ENCODE results near the gene GPS2. TPM values are rescaled to one million over a fixed set of nuclear protein-coding genes. Genes with fewer than 3 reads are reported as not detected.

The GPS2 gene
- total and polyA plus RNA-seq, 2 experiments from 2014 or later = 83.4 to 122 TPM

- H3K9me2 ChIP-seq (ENCODE audit: insufficient read depth) = no peaks in the 10 kb centered on the region
- Mint-ChIP-seq H3K4me1 (peaks cover 22% of the 10 kb centered on the region), H3K27ac (peak within 1 kb of the TSS; percentile 97), H3K4me3 (peak within 1 kb of the TSS; percentile 99), H3K9me3 (no peaks in the 10 kb centered on the region), H3K27me3 (ENCODE audit: insufficient read depth, low read depth, poor library complexity) (peaks cover 7% of the 10 kb centered on the region), H3K36me3 (ENCODE audit: low read depth) (peaks cover 23% of the 10 kb centered on the region)
- H3K36me3 ChIP-seq (ENCODE audit: insufficient read depth) = no peaks in the 10 kb centered on the region
- H3K4me2 ChIP-seq = peak within 1 kb of the TSS; percentile 99
- no peaks in the 10 kb centered on the region for H4K20me1 ChIP-seq (replicated peaks; ENCODE audit: insufficient read depth)
- DNase-seq (ENCODE audit: low spot score) (peak; percentile 60), ATAC-seq (peak; percentile 26)
- H3K27me3 ChIP-seq (ENCODE audit: insufficient read depth) = no peaks in the 10 kb centered on the region
- H3F3A ChIP-seq (replicated peaks; ENCODE audit: low read depth) = peaks cover 24% of the 10 kb centered on the region
- H3K79me2 ChIP-seq (replicated peaks; ENCODE audit: insufficient read depth) = peaks cover 14% of the 10 kb centered on the region
- H2AFZ ChIP-seq = peak within 1 kb of the TSS; percentile 33
- H3K4me3 ChIP-seq = peak within 1 kb of the TSS; percentile 70
- H3K4me1 ChIP-seq (ENCODE audit: insufficient read depth) = peaks cover 10% of the 10 kb centered on the region
- peak within 1 kb of the TSS; percentile 93 for H3K27ac ChIP-seq (ENCODE audit: low read depth)
- TF ChIP-seq POLR2AphosphoS5 (IDR thresholded peaks at IDR 0.05; ENCODE audit: low read depth) (peak; percentile 9; the same call in 1 of the 2 replicates), ZNF331 (CRISPR knock-in tag; IDR thresholded peaks at IDR 0.05; ENCODE audit: low read depth) (no peak), CREB1 (CRISPR knock-in tag; IDR thresholded peaks at IDR 0.05; ENCODE audit: low read depth) (0 out of 2 replicates have a peak, but pooled peaks have one; percentile 73)
- TF ChIP-seq, protein P1, sequence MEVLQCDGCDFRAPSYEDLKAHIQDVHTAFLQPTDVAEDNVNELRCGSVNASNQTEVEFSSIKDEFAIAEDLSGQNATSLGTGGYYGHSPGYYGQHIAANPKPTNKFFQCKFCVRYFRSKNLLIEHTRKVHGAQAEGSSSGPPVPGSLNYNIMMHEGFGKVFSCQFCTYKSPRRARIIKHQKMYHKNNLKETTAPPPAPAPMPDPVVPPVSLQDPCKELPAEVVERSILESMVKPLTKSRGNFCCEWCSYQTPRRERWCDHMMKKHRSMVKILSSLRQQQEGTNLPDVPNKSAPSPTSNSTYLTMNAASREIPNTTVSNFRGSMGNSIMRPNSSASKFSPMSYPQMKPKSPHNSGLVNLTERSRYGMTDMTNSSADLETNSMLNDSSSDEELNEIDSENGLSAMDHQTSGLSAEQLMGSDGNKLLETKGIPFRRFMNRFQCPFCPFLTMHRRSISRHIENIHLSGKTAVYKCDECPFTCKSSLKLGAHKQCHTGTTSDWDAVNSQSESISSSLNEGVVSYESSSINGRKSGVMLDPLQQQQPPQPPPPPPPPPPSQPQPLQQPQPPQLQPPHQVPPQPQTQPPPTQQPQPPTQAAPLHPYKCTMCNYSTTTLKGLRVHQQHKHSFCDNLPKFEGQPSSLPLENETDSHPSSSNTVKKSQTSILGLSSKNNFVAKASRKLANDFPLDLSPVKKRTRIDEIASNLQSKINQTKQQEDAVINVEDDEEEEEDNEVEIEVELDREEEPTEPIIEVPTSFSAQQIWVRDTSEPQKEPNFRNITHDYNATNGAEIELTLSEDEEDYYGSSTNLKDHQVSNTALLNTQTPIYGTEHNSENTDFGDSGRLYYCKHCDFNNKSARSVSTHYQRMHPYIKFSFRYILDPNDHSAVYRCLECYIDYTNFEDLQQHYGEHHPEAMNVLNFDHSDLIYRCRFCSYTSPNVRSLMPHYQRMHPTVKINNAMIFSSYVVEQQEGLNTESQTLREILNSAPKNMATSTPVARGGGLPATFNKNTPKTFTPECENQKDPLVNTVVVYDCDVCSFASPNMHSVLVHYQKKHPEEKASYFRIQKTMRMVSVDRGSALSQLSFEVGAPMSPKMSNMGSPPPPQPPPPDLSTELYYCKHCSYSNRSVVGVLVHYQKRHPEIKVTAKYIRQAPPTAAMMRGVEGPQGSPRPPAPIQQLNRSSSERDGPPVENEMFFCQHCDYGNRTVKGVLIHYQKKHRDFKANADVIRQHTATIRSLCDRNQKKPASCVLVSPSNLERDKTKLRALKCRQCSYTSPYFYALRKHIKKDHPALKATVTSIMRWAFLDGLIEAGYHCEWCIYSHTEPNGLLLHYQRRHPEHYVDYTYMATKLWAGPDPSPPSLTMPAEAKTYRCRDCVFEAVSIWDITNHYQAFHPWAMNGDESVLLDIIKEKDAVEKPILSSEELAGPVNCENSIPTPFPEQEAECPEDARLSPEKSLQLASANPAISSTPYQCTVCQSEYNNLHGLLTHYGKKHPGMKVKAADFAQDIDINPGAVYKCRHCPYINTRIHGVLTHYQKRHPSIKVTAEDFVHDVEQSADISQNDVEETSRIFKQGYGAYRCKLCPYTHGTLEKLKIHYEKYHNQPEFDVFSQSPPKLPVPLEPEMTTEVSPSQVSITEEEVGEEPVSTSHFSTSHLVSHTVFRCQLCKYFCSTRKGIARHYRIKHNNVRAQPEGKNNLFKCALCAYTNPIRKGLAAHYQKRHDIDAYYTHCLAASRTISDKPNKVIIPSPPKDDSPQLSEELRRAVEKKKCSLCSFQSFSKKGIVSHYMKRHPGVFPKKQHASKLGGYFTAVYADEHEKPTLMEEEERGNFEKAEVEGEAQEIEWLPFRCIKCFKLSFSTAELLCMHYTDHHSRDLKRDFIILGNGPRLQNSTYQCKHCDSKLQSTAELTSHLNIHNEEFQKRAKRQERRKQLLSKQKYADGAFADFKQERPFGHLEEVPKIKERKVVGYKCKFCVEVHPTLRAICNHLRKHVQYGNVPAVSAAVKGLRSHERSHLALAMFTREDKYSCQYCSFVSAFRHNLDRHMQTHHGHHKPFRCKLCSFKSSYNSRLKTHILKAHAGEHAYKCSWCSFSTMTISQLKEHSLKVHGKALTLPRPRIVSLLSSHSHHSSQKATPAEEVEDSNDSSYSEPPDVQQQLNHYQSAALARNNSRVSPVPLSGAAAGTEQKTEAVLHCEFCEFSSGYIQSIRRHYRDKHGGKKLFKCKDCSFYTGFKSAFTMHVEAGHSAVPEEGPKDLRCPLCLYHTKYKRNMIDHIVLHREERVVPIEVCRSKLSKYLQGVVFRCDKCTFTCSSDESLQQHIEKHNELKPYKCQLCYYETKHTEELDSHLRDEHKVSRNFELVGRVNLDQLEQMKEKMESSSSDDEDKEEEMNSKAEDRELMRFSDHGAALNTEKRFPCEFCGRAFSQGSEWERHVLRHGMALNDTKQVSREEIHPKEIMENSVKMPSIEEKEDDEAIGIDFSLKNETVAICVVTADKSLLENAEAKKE (CRISPR knock-in tag; IDR thresholded peaks at IDR 0.05) = no peak
These were observed 13.7 kb upstream of the GPS2 start, which contains the start of gene NEURL4 for GRCh38 chr17:7328840-7329373. NEURL4 (minus strand) TSS chr17:7329335; CDS start chr17:7329312, 23 bp downstream.

DNA sequence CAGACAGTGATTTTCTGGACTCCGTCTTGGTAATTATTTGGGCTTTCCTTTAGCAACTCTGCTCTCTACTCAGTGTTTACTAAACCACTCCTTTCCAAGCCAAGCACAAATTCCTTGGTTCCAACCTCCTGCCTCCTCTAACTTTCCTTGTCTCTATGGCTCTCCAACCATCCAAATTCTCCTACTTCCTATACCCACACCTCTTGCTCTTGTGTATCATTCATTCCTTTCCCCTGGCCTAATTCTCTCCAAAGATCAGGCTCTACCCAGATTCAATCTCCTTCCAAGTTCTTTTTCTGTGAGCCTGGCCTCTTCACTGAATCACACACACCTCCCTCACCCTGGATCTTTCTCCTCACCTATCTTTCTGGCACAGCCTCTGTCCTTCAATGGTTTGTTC, 12.8 kb upstream of the GPS2 start:
- H3K4me1 Mint-ChIP-seq = peaks cover 22% of the 10 kb centered on the region
- H3K27ac ChIP-seq (ENCODE audit: low read depth) = no peak overlapping the region
- TF ChIP-seq, protein P2, sequence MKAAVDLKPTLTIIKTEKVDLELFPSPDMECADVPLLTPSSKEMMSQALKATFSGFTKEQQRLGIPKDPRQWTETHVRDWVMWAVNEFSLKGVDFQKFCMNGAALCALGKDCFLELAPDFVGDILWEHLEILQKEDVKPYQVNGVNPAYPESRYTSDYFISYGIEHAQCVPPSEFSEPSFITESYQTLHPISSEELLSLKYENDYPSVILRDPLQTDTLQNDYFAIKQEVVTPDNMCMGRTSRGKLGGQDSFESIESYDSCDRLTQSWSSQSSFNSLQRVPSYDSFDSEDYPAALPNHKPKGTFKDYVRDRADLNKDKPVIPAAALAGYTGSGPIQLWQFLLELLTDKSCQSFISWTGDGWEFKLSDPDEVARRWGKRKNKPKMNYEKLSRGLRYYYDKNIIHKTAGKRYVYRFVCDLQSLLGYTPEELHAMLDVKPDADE (IDR thresholded peaks at IDR 0.05) = no peak
- TF ChIP-seq, protein P3, sequence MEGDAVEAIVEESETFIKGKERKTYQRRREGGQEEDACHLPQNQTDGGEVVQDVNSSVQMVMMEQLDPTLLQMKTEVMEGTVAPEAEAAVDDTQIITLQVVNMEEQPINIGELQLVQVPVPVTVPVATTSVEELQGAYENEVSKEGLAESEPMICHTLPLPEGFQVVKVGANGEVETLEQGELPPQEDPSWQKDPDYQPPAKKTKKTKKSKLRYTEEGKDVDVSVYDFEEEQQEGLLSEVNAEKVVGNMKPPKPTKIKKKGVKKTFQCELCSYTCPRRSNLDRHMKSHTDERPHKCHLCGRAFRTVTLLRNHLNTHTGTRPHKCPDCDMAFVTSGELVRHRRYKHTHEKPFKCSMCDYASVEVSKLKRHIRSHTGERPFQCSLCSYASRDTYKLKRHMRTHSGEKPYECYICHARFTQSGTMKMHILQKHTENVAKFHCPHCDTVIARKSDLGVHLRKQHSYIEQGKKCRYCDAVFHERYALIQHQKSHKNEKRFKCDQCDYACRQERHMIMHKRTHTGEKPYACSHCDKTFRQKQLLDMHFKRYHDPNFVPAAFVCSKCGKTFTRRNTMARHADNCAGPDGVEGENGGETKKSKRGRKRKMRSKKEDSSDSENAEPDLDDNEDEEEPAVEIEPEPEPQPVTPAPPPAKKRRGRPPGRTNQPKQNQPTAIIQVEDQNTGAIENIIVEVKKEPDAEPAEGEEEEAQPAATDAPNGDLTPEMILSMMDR (conservative IDR thresholded peaks at IDR 0.05; ENCODE audit: low read depth in 2 of 2) = no peak
- no peak for TF ChIP-seq EZH2 (IDR thresholded peaks at IDR 0.05; ENCODE audit: low read depth, unreplicated experiment)
- TF ChIP-seq EZH2phosphoT487 (IDR thresholded peaks at IDR 0.05; ENCODE audit: unreplicated experiment) = no peak
- no peak for TF ChIP-seq JUNB (IDR thresholded peaks at IDR 0.05; ENCODE audit: unreplicated experiment)
- no peak for TF ChIP-seq CREB1 (CRISPR knock-in tag; IDR thresholded peaks at IDR 0.05; ENCODE audit: low read depth)

More for the DNA sequence above, 12.8 kb upstream of the GPS2 start:
- Histone ChIP-seq H3K27me3 (ENCODE audit: insufficient read depth) (no peaks in the 10 kb centered on the region), H3K9me2 (ENCODE audit: insufficient read depth) (no peaks in the 10 kb centered on the region), H3K4me1 (ENCODE audit: insufficient read depth) (peaks cover 10% of the 10 kb centered on the region), H3K79me2 (replicated peaks; ENCODE audit: insufficient read depth) (peaks cover 14% of the 10 kb centered on the region), H3K4me3 (peak overlapping the region; percentile 70), H2AFZ (no peak overlapping the region), H3K36me3 (ENCODE audit: insufficient read depth) (peaks cover 6% of the 10 kb centered on the region; the same call in 1 of the 2 replicates), H4K20me1 (replicated peaks; ENCODE audit: insufficient read depth) (no peaks in the 10 kb centered on the region), H3F3A (replicated peaks; ENCODE audit: low read depth) (peaks cover 30% of the 10 kb centered on the region), H3K4me2 (peak overlapping the region; percentile 99)
- no peaks in the 10 kb centered on the region for H3K9me3 Mint-ChIP-seq
- peak overlapping the region; percentile 25; the same call in 1 of the 2 replicates for H3K27ac Mint-ChIP-seq
- H3K36me3 Mint-ChIP-seq (ENCODE audit: low read depth) = peaks cover 31% of the 10 kb centered on the region
- ATAC-seq (no peak), DNase-seq (ENCODE audit: low spot score) (no peak)
- peaks cover 7% of the 10 kb centered on the region for H3K27me3 Mint-ChIP-seq (ENCODE audit: insufficient read depth, low read depth, poor library complexity)
- peak overlapping the region; percentile 99 for H3K4me3 Mint-ChIP-seq
